ENCODE data around the gene TMCO2. TPM values are rescaled to one million over a fixed set of nuclear protein-coding genes. Genes with fewer than 3 reads are reported as not detected.

The TMCO2 gene
- total and polyA plus RNA-seq, 4 experiments from 2014 or later, result 0.47 TPM; not detected in 3

DNA sequence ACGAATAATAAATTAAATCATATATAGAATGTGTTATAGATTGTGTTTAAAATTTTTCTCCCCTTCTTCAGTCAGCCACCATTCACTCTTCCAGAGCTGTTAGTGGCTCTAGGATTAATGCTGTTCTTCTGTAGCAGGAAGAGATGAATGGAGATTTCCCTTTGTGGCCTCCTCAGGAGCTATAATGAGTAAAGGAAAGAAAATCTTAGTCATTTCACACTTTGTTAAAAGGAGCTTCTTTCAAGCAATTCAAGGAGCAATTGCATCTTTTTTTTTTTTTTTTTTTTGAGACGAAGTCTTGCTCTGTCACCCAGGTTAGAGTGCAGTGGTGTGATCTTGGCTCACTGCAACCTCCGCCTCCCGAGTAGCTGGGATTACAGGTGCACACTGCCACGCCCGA, 23.7 kb upstream of the TMCO2 start:
- POLR2A ChIA-PET (ENCODE audit: partially characterized antibody), result interaction anchor here (0.6 to 1.8 kb wide), 3 partner anchors 18 to 1163 kb away, joined by 3 to 4 read pairs (median 3); partner anchors contain the start of gene ZMPSTE24
- Histone ChIP-seq H3K4me3 (ENCODE audit: low read length in 2 of 2) (no peak overlapping the region), H3K27ac (ENCODE audit: low read depth, low read length) (no peak overlapping the region), H3K9me3 (ENCODE audit: control insufficient read depth in 1 of 2, low read length in 2 of 2) (no peaks in the 10 kb centered on the region), H3K4me1 (ENCODE audit: insufficient read depth, low read length) (no peaks in the 10 kb centered on the region), H3K36me3 (ENCODE audit: insufficient read depth, low read length) (no peaks in the 10 kb centered on the region), H3K27me3 (ENCODE audit: insufficient read depth, low read length) (no peaks in the 10 kb centered on the region)
- CTCF ChIA-PET (ENCODE audit: partially characterized antibody), result interaction anchor here (0.7 kb wide), 1 partner anchor 181 kb away, joined by 3 read pairs; no protein-coding TSS in a partner anchor
- H3K27ac Mint-ChIP-seq, result peak overlapping the region in 1 of 7 donors; percentile 37
- H3K36me3 Mint-ChIP-seq, result peaks cover 13 to 32% of the 10 kb centered on the region in 2 donors
- H3K9me3 Mint-ChIP-seq, result no peaks in the 10 kb centered on the region
- H3K27me3 Mint-ChIP-seq, result no peaks in the 10 kb centered on the region
- intact Hi-C loops (cut with micrococcal nuclease), result no loop called here
- no peak for DNase-seq
- H3K4me3 Mint-ChIP-seq, result no peak overlapping the region
- H3K4me1 Mint-ChIP-seq, result peaks cover 0 to 11% (median 6%) of the 10 kb centered on the region in 4 donors

GRCh38 chr1:40226192-40226591, 21.5 kb upstream of the TMCO2 start:
- H3K36me3 Mint-ChIP-seq, result peaks cover 20 to 32% of the 10 kb centered on the region in 2 donors
- H3K4me1 Mint-ChIP-seq, result peaks cover 4 to 11% (median 8%) of the 10 kb centered on the region in 4 donors
- no peaks in the 10 kb centered on the region for H3K36me3 ChIP-seq (ENCODE audit: insufficient read depth, low read length)
- H3K27me3 ChIP-seq (ENCODE audit: insufficient read depth, low read length), result no peaks in the 10 kb centered on the region
- no peaks in the 10 kb centered on the region for H3K9me3 ChIP-seq (ENCODE audit: control insufficient read depth in 1 of 2, low read length in 2 of 2)
- no peak for DNase-seq
- H3K27me3 Mint-ChIP-seq, result no peaks in the 10 kb centered on the region
- no peaks in the 10 kb centered on the region for H3K9me3 Mint-ChIP-seq
- H3K4me3 Mint-ChIP-seq, result no peak overlapping the region
- no peak overlapping the region for H3K4me3 ChIP-seq (ENCODE audit: low read length in 2 of 2)
- H3K27ac Mint-ChIP-seq, result no peak overlapping the region
- H3K27ac ChIP-seq (ENCODE audit: low read depth, low read length), result no peak overlapping the region
- ChIA-PET POLR2A (ENCODE audit: partially characterized antibody) (no interaction called here), CTCF (ENCODE audit: partially characterized antibody) (no interaction called here)
- H3K4me1 ChIP-seq (ENCODE audit: insufficient read depth, low read length), result no peaks in the 10 kb centered on the region
- intact Hi-C loops (cut with micrococcal nuclease), result no loop called here

- Histone ChIP-seq H3K27ac (ENCODE audit: low read depth, low read length) (no peak overlapping the region), H3K36me3 (ENCODE audit: insufficient read depth, low read length) (peaks cover 25% of the 10 kb centered on the region), H3K4me1 (ENCODE audit: insufficient read depth, low read length) (peaks cover 10% of the 10 kb centered on the region), H3K27me3 (ENCODE audit: insufficient read depth, low read length) (no peaks in the 10 kb centered on the region), H3K9me3 (ENCODE audit: control insufficient read depth in 1 of 2, low read length in 2 of 2) (no peaks in the 10 kb centered on the region), H3K4me3 (ENCODE audit: low read length in 2 of 2) (no peak overlapping the region)
- CTCF ChIA-PET (ENCODE audit: partially characterized antibody), result interaction anchor here (1.1 kb wide), 1 partner anchor 12 kb away, joined by 4 read pairs; no protein-coding TSS in a partner anchor
- POLR2A ChIA-PET (ENCODE audit: partially characterized antibody), result interaction anchor here (0.6 to 2.0 kb wide), 2 partner anchors 9 to 14 kb away, joined by 3 to 7 read pairs; no protein-coding TSS in a partner anchor
- no peaks in the 10 kb centered on the region for H3K27me3 Mint-ChIP-seq
- peaks cover 64 to 68% of the 10 kb centered on the region in 2 donors for H3K36me3 Mint-ChIP-seq
- peak; percentile 33 to 58 (median 47) for DNase-seq
- peak overlapping the region in 2 of 7 donors; percentile 48 to 65 for H3K27ac Mint-ChIP-seq
- H3K4me1 Mint-ChIP-seq, result peaks cover 5 to 26% (median 15%) of the 10 kb centered on the region in 4 donors
- intact Hi-C loops (cut with micrococcal nuclease), result loop anchor here (1.0 kb wide), 1 partner anchor 13 kb away; no protein-coding TSS in a partner anchor
- no peaks in the 10 kb centered on the region for H3K9me3 Mint-ChIP-seq
- H3K4me3 Mint-ChIP-seq, result peak overlapping the region in 1 of 8 donors; percentile 34
Measured at GRCh38 chr1:40232444-40232843, 15.3 kb upstream of the TMCO2 start.

DNA sequence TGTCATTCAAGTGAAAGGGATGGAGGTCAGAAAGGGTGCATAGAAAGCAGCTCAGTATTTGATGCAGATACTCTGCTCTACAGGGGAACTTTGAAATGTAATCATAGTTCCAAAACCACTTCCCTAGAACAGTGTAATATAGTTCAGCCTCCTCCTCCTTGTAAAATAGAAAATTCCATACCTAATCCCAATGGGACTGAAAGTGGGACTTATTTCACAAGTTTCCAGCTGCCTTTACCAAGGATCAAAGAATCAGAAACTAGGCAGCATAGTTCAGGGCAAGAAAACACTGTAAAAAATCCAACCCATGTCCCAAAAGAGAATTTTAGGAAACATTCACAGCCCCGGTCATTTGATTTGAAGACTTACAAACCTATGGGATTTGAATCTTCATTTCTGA, 8.1 kb upstream of the TMCO2 start:
- Histone ChIP-seq H3K4me3 (ENCODE audit: low read length in 2 of 2) (no peak overlapping the region), H3K36me3 (ENCODE audit: insufficient read depth, low read length) (peaks cover 29% of the 10 kb centered on the region), H3K27ac (ENCODE audit: low read depth, low read length) (no peak overlapping the region), H3K27me3 (ENCODE audit: insufficient read depth, low read length) (no peaks in the 10 kb centered on the region), H3K9me3 (ENCODE audit: control insufficient read depth in 1 of 2, low read length in 2 of 2) (no peaks in the 10 kb centered on the region), H3K4me1 (ENCODE audit: insufficient read depth, low read length) (peaks cover 16% of the 10 kb centered on the region)
- DNase-seq, result no peak
- Mint-ChIP-seq H3K36me3 (peaks cover 37 to 45% of the 10 kb centered on the region in 2 donors), H3K9me3 (no peaks in the 10 kb centered on the region), H3K27me3 (no peaks in the 10 kb centered on the region), H3K4me1 (peaks cover 12 to 32% (median 15%) of the 10 kb centered on the region in 4 donors), H3K27ac (peak overlapping the region in 3 of 7 donors; percentile 12 to 48 (median 39)), H3K4me3 (no peak overlapping the region)
- ChIA-PET POLR2A (ENCODE audit: partially characterized antibody) (interaction anchor here (5.0 kb wide), 1 partner anchor 17 kb away, joined by 45 read pairs; the partner anchor contains the start of gene ZMPSTE24), CTCF (ENCODE audit: partially characterized antibody) (interaction anchor here (0.6 kb wide), 1 partner anchor 99 kb away, joined by 3 read pairs; no protein-coding TSS in a partner anchor)
- intact Hi-C loops (cut with micrococcal nuclease), result no loop called here

DNA sequence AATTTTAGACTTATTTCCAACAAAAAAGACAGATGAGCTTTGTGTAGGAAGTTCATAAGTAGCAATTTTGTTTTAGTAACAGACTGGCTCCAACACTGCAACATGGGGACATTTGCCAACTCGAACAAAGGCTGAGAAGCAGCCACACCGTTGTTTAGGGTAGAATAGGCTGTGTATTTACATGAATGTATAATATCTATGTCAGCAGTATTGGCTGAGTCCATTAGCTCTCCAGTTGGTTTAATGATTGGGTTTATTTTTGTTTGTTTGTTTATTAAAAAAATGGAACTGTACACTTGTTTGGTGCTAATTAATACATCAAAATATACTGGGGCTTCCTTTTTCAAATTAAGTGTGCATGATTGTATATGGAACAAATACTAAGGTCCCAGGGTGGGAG, 7.3 kb upstream of the TMCO2 start:
- Mint-ChIP-seq H3K4me1 (peaks cover 12 to 32% (median 15%) of the 10 kb centered on the region in 4 donors), H3K27me3 (no peaks in the 10 kb centered on the region), H3K27ac (peak overlapping the region in 2 of 7 donors; percentile 4 to 12), H3K9me3 (no peaks in the 10 kb centered on the region), H3K4me3 (no peak overlapping the region), H3K36me3 (peaks cover 33 to 41% of the 10 kb centered on the region in 2 donors)
- ChIA-PET CTCF (ENCODE audit: partially characterized antibody) (interaction anchor here (1.1 to 4.2 kb wide), 4 partner anchors 75 to 98 kb away, joined by 3 to 16 read pairs (median 10); partner anchors contain the start of gene RLF), POLR2A (ENCODE audit: partially characterized antibody) (interaction anchor here (1.2 to 5.0 kb wide), 4 partner anchors 9 to 75 kb away, joined by 3 to 45 read pairs (median 7); partner anchors contain the start of gene ZMPSTE24)
- Histone ChIP-seq H3K27ac (ENCODE audit: low read depth, low read length) (no peak overlapping the region), H3K4me3 (ENCODE audit: low read length in 2 of 2) (no peak overlapping the region), H3K9me3 (ENCODE audit: control insufficient read depth in 1 of 2, low read length in 2 of 2) (no peaks in the 10 kb centered on the region), H3K4me1 (ENCODE audit: insufficient read depth, low read length) (peaks cover 16% of the 10 kb centered on the region), H3K27me3 (ENCODE audit: insufficient read depth, low read length) (no peaks in the 10 kb centered on the region), H3K36me3 (ENCODE audit: insufficient read depth, low read length) (peaks cover 26% of the 10 kb centered on the region)
- no peak for DNase-seq
- intact Hi-C loops (cut with micrococcal nuclease), result no loop called here

DNA sequence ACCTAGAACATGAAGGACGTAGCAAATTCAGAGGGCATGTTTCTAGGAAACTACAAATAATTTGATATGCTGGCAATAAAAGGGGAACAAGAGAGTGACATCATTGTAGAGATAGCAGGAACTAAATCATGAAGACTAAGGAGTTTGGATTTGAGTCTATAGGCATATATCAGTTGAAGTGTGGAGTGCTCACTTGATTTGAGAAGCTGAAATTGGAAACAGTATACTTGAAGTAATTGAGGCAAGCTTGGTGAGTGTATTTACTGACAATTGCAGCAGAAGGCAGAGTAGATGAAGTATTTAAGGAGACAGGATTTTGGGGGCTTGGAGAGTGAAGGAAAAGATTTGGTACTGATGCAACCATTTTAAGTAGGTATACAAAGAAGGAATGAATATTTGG, 6.4 kb upstream of the TMCO2 start:
- Mint-ChIP-seq H3K4me3 (peak overlapping the region in 6 of 8 donors; percentile 8 to 52 (median 26)), H3K9me3 (no peaks in the 10 kb centered on the region), H3K36me3 (peaks cover 23 to 32% of the 10 kb centered on the region in 2 donors), H3K27ac (peak overlapping the region; percentile 34 to 90 (median 65)), H3K27me3 (no peaks in the 10 kb centered on the region), H3K4me1 (peaks cover 12 to 32% (median 16%) of the 10 kb centered on the region in 4 donors)
- POLR2A ChIA-PET (ENCODE audit: partially characterized antibody), result interaction anchor here (0.6 to 5.0 kb wide), 11 partner anchors 8 to 144 kb away, joined by 3 to 45 read pairs (median 4); partner anchors contain the start of genes RLF and ZMPSTE24
- no peaks in the 10 kb centered on the region for H3K9me3 ChIP-seq (ENCODE audit: control insufficient read depth in 1 of 2, low read length in 2 of 2)
- CTCF ChIA-PET (ENCODE audit: partially characterized antibody), result interaction anchor here (0.9 to 4.2 kb wide), 7 partner anchors 21 to 97 kb away, joined by 3 to 16 read pairs (median 4); partner anchors contain the start of gene RLF
- no peak overlapping the region for H3K4me3 ChIP-seq (ENCODE audit: low read length in 2 of 2)
- peaks cover 18% of the 10 kb centered on the region for H3K36me3 ChIP-seq (ENCODE audit: insufficient read depth, low read length)
- intact Hi-C loops (cut with micrococcal nuclease), result loop anchor here (1.0 kb wide), 1 partner anchor 17 kb away; the partner anchor contains the start of gene ZMPSTE24
- DNase-seq, result no peak
- H3K27me3 ChIP-seq (ENCODE audit: insufficient read depth, low read length), result no peaks in the 10 kb centered on the region
- H3K27ac ChIP-seq (ENCODE audit: low read depth, low read length), result no peak overlapping the region
- H3K4me1 ChIP-seq (ENCODE audit: insufficient read depth, low read length), result peaks cover 16% of the 10 kb centered on the region

- no peak overlapping the region for H3K27ac ChIP-seq (ENCODE audit: low read depth, low read length)
- CTCF ChIA-PET (ENCODE audit: partially characterized antibody), result interaction anchor here (0.7 to 4.2 kb wide), 5 partner anchors 13 to 95 kb away, joined by 3 to 16 read pairs (median 4); no protein-coding TSS in a partner anchor
Measured at GRCh38 chr1:40243351-40243750, 4.4 kb upstream of the TMCO2 start.

More at GRCh38 chr1:40243351-40243750, 4.4 kb upstream of the TMCO2 start:
- H3K27ac Mint-ChIP-seq, result no peak overlapping the region
- Histone ChIP-seq H3K36me3 (ENCODE audit: insufficient read depth, low read length) (peaks cover 6% of the 10 kb centered on the region), H3K4me3 (ENCODE audit: low read length in 2 of 2) (no peak overlapping the region), H3K9me3 (ENCODE audit: control insufficient read depth in 1 of 2, low read length in 2 of 2) (no peaks in the 10 kb centered on the region), H3K27me3 (ENCODE audit: insufficient read depth, low read length) (no peaks in the 10 kb centered on the region), H3K4me1 (ENCODE audit: insufficient read depth, low read length) (peaks cover 16% of the 10 kb centered on the region)
- H3K4me3 Mint-ChIP-seq, result no peak overlapping the region
- DNase-seq, result no peak
- POLR2A ChIA-PET (ENCODE audit: partially characterized antibody), result interaction anchor here (0.6 to 5.0 kb wide), 2 partner anchors 13 to 141 kb away, joined by 3 to 45 read pairs; partner anchors contain the start of gene ZMPSTE24
- H3K36me3 Mint-ChIP-seq, result peaks cover 9 to 15% of the 10 kb centered on the region in 2 donors
- no peaks in the 10 kb centered on the region for H3K27me3 Mint-ChIP-seq
- H3K4me1 Mint-ChIP-seq, result peaks cover 12 to 32% (median 16%) of the 10 kb centered on the region in 4 donors
- intact Hi-C loops (cut with micrococcal nuclease), result no loop called here
- no peaks in the 10 kb centered on the region for H3K9me3 Mint-ChIP-seq

Data from CD4-positive, alpha-beta memory T cell (primary cell).